GM19043 (cell line): ENCODE data around the gene LZTR1.
"Not testable (repeated sequence)": the region's sequence is repeated elsewhere in the genome, so short reads cannot be mapped to it uniquely, and the experiment has no call there.

Source experiments
- ATAC-seq: cut with Tn5 transposase; IDR thresholded peaks from one replicate; pipeline ENCODE4 v1.9.1; 2021; ENCODE audit warnings: low read depth; ENCODE audit not compliant: unreplicated experiment

LZTR1 gene

DNA sequence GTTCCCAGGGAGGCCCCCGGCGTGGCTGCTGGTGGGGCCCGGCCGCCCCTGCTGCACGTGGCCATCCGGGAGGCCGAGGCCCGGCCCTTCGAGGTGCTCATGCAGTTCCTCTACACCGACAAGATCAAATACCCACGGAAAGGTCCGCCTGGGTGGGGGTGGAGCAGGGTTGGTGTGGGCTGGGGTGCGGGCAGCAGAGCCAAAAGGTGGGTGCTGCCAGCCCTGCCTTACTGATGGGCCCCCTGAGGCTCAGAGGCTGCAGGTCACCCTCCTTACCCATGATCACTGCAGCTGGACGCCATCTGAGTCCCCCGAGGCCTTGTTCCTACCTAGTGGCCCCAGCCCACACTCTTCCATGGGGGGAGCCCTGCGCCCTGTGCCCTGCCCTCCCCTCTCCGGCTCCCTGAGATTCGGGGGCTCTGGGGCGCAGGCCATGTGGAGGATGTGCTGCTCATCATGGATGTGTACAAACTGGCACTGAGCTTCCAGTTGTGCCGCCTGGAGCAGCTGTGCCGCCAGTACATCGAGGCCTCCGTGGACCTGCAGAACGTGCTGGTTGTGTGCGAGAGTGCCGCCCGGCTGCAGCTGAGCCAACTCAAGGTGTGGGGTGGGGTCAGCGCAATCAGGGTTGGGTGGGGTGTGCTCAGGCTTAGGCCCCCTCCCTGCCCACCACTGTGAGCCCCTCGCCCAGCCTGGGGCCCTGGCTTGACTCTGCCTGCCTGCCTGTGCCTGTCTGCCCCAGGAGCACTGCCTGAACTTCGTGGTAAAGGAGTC, 12.2 kb downstream of the LZTR1 start:
- ATAC-seq: no peak

DNA sequence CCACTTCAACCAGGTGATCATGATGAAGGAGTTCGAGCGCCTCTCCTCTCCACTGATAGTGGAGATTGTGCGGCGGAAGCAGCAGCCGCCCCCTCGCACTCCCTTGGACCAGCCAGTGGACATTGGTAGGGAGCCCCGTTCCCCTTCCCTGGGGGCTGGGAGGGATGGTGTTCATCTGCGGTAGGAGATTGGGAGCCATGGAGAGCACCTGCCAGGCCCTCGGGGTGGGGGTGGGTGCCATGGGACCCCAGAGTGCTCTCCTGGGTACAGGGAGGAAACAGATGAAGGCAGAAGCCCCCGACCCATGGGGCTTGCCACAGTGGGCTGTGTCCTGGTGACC, 12.8 kb downstream of the LZTR1 start:
- no peak for ATAC-seq

DNA sequence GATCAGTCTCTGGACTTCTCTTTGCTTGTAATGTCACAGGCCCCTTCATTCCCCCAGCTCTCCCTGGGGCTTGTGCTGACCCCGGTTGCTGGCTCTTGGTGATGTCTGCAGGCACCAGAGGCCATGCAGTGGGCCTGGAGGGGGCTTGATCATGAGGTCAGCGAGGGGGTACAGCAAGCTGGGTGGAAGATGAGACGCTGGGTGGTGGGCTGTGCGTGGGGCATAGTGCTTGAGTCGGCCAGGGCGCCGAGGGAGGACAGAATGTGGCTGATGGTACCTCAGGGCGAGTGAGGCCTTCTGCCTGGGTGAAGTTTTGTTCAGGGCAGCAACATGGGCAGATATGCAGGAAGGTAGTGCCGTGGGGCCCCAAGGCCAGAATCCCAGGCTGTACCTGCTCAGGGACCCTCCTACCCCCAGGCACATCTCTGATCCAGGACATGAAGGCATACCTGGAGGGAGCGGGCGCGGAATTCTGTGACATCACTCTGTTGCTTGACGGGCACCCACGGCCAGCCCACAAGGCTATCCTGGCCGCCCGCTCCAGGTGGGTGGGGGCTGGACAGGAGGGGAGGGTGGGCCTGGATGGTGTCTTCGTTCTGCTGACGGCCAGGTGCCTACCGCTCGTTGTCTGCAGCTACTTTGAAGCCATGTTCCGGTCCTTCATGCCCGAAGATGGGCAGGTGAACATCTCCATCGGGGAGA, 13.4 kb downstream of the LZTR1 start:
- no peak for ATAC-seq

GRCh38 chr22:20996031-20996410, 13.9 kb downstream of the LZTR1 start:
- no peak for ATAC-seq

- no peak for ATAC-seq
Measured at GRCh38 chr22:20996598-20997535, 14.8 kb downstream of the LZTR1 start.

- no peak for ATAC-seq
Measured at GRCh38 chr22:20997536-20998257, 15.6 kb downstream of the LZTR1 start.

GRCh38 chr22:20998411-20999336, 16.6 kb downstream of the LZTR1 start:
- no peak for ATAC-seq

GRCh38 chr22:20999350-21000206, 17.5 kb downstream of the LZTR1 start:
- ATAC-seq: no peak

GRCh38 chr22:21000207-21000986, 18.3 kb downstream of the LZTR1 start:
- ATAC-seq: no peak

- no peak for ATAC-seq
Measured at GRCh38 chr22:21000987-21001600, 19.0 kb downstream of the LZTR1 start.

- peak; percentile 78 for ATAC-seq
Measured at GRCh38 chr22:21001601-21002325, 19.7 kb downstream of the LZTR1 start, which contains the start of gene THAP7. Gene THAP7 (minus strand): TSS chr22:21002118. CDS start chr22:21001911, 207 bp downstream.

GRCh38 chr22:21003782-21004181, 21.7 kb downstream of the LZTR1 start:
- ATAC-seq: no peak

DNA sequence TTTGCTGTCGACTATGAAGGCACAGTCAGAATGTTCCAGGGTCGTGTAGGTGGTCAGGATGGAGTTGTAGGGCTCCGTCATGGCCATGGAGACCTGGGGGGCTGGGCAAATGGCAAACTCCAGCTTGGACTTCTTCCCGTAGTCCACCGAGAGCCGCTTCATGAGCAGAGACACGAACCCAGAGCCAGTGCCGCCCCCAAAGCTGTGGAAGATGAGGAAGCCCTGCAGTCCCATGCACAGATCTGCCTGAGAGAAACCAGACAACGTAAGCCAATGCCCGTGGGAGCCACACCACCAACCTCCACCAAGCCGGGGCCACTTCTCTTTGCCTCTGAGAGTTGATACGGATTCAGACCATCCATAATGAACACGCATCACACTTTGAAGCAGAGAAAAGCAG, 27.1 kb downstream of the LZTR1 start:
- ATAC-seq: not testable (repeated sequence)

- ATAC-seq: no peak
Measured at GRCh38 chr22:21009638-21010425, 27.7 kb downstream of the LZTR1 start.

- no peak for ATAC-seq
Measured at GRCh38 chr22:21010426-21011113, 28.5 kb downstream of the LZTR1 start.
